NOMO-1 treated with DMSO at 0.1 percent for 48 hours (cell line): ENCODE measurements around the gene TRMT2A.
"Not testable (repeated sequence)": the region's sequence is repeated elsewhere in the genome, so short reads cannot be mapped to it uniquely, and the experiment has no call there.

Experiments
- DNase-seq: peaks from one replicate; lab custom pipeline; 2025; ENCODE audit not compliant: unreplicated experiment; lab: John Stamatoyannopoulos, UW

The TRMT2A gene, protein sequence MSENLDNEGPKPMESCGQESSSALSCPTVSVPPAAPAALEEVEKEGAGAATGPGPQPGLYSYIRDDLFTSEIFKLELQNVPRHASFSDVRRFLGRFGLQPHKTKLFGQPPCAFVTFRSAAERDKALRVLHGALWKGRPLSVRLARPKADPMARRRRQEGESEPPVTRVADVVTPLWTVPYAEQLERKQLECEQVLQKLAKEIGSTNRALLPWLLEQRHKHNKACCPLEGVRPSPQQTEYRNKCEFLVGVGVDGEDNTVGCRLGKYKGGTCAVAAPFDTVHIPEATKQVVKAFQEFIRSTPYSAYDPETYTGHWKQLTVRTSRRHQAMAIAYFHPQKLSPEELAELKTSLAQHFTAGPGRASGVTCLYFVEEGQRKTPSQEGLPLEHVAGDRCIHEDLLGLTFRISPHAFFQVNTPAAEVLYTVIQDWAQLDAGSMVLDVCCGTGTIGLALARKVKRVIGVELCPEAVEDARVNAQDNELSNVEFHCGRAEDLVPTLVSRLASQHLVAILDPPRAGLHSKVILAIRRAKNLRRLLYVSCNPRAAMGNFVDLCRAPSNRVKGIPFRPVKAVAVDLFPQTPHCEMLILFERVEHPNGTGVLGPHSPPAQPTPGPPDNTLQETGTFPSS

DNA sequence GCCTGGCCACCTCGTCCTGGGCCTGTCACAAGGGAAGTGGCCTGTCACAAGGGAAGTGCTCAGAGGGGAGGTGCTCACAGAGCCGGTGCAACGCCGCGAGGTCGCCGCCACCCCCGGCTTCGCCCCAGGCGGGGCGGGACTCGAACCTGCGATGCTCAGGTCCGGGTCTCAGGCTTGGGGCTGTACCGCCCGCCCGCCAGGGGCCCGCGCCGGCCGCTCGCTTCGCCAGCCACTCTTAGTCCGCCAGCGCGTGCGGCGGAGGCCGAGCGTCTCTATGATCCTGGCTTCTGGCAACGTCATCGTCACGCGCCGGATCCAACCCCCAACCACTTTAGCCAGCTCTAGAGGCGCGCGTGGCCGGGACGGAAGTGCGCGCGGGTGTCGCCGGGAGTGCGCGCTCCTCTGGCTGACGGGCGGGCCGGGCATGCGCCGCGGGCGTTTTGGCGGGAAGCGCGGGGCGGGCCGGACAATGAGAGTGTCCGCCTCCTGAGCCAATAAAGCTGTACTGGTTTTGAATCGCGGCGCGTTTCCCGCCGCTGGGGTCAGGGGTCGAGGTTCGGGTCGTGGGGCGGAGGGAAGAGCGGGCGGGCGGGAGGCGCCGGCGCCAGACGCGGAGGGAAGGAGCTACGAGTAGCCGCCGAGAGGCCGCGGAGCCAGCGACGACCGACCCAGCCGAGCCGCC, at the start of gene TRMT2A:
Gene TRMT2A, minus strand, starts transcription at position 276 of the 682 bp plus-strand sequence. CDS start 320 bp downstream, outside the sequence.
- DNase-seq, result peak; percentile 95

- no peak for DNase-seq
These were observed 49.7 kb upstream of the TRMT2A start for GRCh38 chr22:20166703-20167102.

DNA sequence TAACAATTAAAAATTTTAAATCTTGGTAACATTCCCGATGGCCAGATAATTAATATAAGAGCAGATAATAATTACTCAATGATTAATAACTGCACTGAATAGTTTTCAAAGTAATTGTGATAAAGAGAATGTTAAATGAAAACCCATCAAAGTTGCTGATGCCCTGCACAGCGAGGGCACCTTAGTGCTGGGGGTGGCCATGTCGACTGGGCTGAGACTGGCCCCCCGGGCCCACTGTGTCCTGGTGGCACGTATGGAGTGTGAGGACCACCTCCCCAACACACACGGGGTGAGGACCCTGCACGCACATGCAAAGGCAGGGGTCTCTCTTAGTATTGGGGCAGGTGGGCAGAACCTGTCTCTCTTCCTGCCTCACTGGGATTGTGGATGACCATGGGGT, 48.9 kb upstream of the TRMT2A start:
- no peak for DNase-seq

GRCh38 chr22:20165421-20165820, 48.4 kb upstream of the TRMT2A start:
- no peak for DNase-seq

- no peak for DNase-seq
These were observed 47.8 kb upstream of the TRMT2A start for GRCh38 chr22:20164863-20165262.

GRCh38 chr22:20160041-20160440, 43.0 kb upstream of the TRMT2A start:
- DNase-seq, result no peak

DNA sequence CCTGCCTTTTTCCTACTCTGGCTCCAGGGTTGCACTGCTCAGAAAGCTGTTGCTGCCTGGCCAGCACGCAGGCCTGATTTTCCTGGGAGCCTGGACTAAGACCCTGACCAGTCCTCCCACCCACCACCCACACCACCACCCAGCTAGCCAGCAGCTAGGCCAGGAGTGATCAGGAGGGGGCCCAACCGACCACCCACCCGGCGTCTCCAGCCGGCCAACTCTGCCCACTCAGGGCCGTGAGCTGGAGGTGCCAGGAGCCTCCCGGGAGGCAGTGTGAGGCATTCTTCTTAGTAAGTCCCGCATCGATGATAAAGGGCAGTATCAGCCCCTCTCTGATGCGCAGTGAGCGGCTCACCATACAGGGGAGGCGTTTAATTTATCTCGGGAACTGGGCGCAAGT, 42.5 kb upstream of the TRMT2A start:
- DNase-seq, result not testable (repeated sequence)

GRCh38 chr22:20159076-20159475, 42.0 kb upstream of the TRMT2A start:
- DNase-seq, result no peak

- no peak for DNase-seq
These were observed 41.5 kb upstream of the TRMT2A start for GRCh38 chr22:20158391-20159036.

DNA sequence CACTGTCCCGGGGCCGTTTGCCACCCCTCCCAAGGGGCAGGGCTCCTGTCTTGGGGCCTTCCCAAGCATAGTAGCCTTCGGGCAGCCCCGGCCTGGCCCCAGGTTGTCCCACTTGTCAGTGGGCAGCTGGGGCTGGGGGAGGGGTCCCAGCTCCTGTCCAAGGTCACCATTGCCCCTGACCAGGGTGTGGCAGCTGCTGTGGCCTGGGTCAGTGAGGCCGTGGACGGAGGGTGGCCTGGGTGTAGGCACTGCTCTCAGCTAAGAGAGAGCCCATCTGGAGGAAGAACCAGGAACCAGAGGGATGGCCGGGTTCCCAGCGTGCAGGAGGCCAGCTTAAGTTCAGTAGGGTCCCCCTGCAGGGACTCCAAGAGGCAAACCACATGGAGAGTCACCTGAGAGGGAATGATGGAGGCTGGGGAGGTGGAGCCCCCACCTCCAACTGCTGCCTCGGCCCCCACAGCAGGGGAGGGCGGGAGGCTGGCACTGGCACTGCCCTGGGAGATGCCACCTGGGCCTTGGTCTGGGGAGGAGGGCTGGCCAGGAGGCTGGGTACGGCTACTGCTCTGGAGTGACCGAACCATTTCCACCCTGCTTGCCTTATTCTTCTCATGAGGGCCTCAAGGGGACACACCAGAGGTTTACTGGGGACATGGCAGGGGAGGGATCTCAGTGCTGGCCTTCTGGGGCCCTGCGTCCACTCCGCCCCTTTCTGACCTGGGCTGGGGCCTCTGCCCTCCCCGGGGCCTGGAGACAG, 40.6 kb upstream of the TRMT2A start:
- no peak for DNase-seq

- DNase-seq, result peak; percentile 52
These were observed 39.8 kb upstream of the TRMT2A start for GRCh38 chr22:20156611-20157429.

DNA sequence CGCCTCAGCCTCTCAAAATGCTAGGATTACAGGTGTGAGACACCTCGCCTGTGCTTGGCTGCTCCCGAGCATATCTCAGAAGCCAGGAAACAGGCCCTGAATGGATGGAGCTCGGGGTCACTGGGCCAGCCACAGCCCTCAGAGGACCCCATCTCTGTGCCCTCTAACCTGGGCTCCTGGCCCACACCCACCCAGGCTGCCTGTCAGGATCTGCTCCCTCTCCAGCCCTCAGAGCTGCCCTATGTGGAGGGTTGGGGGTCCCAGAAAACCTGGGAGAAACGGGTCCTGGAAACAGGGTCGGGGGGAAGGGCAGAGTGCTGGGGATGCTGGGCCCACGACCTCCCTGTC, 39.0 kb upstream of the TRMT2A start:
- no peak for DNase-seq

- DNase-seq, result peak; percentile 12
These were observed 38.5 kb upstream of the TRMT2A start for GRCh38 chr22:20155330-20156041.

DNA sequence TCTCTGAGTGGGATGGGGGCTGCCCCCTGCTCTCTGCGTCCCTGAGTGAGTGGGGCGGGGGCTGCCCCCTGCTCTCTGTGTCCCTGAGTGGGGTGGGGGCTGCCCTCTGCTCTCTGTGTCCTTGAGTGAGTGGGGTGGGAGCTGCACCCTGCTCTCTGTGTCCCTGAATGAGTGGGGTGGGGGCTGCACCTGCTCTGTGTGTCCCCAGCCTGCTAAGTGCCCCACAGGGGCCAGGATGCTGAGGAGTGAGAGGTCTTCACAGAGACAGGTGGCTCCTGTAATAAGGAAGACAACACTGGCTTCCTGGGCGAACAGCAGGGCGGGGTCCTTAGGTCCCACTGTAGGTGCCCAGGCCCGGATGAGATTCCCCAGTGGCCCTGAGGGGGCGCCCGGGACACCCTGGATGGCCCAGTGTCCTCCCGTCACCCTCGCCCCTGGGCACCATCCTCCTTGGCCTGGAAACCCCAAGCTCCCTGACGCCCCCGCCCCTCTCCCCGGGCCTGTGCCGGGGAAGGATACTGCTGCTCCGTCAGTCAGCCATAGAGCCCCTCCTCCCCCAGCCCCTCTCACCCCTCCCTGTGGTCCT, 37.7 kb upstream of the TRMT2A start:
- DNase-seq, result no peak

- DNase-seq, result no peak
These were observed 36.9 kb upstream of the TRMT2A start for GRCh38 chr22:20153945-20154344.

DNA sequence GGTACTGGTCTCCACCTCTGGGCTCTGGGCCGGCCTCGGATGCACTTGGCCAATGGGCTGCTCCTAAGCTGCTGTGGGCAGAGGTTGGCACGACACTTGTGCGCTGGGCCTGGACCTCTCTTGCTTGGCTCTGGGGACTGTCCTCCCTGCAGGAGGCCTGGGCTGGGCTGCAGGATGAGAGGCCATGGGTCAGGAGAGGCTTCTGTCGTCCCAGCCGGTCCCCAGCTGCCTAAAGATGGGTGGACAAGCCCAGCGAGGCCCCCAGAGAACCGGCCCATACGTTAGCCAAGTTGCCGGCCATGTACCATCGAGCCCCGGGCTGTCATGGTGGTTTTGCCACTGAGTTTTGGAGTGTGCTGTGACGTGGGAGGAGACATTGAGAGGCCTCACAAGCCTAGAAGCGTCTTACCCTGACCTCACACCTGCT, 35.5 kb upstream of the TRMT2A start:
- no peak for DNase-seq

- no peak for DNase-seq
These were observed 34.2 kb upstream of the TRMT2A start for GRCh38 chr22:20151276-20151588.

GRCh38 chr22:20150381-20151275, 33.6 kb upstream of the TRMT2A start, which contains the start of gene CCDC188:
Gene CCDC188 (minus strand): TSS chr22:20151055. CDS start chr22:20150986, 69 bp downstream.
- DNase-seq, result no peak
